HCT116 (cell line): ENCODE measurements around the gene SLFN12. TPM values are rescaled to one million over a fixed set of nuclear protein-coding genes. Genes with fewer than 3 reads are reported as not detected.

Experiments
- ATAC-seq: fragments of 200-7000 bp; cut with Tn5 transposase; 2 replicates; pipeline ENCODE4 v1.9.1; 2020; ENCODE audit warnings: mild to moderate bottlenecking, moderate library complexity
- BruUV-seq: library from RNA; stranded (reverse); fragments of 400-500 nt; replicated peaks from 2 replicates; lab custom pipeline; 2021; lab: Mats Ljungman, UMichigan
- CTCF ChIA-PET: fragments of 300-600 bp; sonication (Branson Sonifier 250); formaldehyde crosslinking; loops from one replicate; lab custom pipeline; 2021; ENCODE audit warnings: antibody characterized with exemption; lab: Charles Lee
- POLR2A ChIA-PET: fragments of 300-600, 350-600 bp; sonication (Branson Sonifier 250); formaldehyde crosslinking; loops from one replicate; lab custom pipeline; 2021; ENCODE audit warnings: antibody characterized with exemption; lab: Charles Lee
- RAD21 ChIA-PET, 2 experiments: fragments of 300-600 bp; sonication (Branson Sonifier 250); formaldehyde crosslinking; loops; one replicate each; lab custom pipeline; 2023; ENCODE audit warnings: low total read pairs in 2 of 2; ENCODE audit not compliant: uncharacterized antibody in 2 of 2, unreplicated experiment in 2 of 2, low non-redundant PET in 1 of 2; lab: Charles Lee
- DNase-seq: peaks from one replicate; pipeline ENCODE4 v3.0.0-alpha.2; 2010; ENCODE audit warnings: low read depth, low spot score
- H2AFZ ChIP-seq: fragments of 200-600 bp; shearing (Covaris generic), sonication (generic); 2 replicates; pipeline ENCODE4 v1.6.1; 2017; ENCODE audit warnings: low read depth, mixed run types, mixed read lengths, antibody characterized with exemption, low read length; ENCODE audit not compliant: poor library complexity, severe bottlenecking
- H3K27ac ChIP-seq: 2 replicates; pipeline ENCODE4 v1.5.1; 2012; ENCODE audit warnings: low read depth, low read length
- H3K27me3 ChIP-seq: fragments of 200-600 bp; sonication (generic); 2 replicates; pipeline ENCODE4 v1.6.1; 2016; ENCODE audit warnings: mixed run types, low read length, mixed read lengths; ENCODE audit not compliant: insufficient read depth
- H3K36me3 ChIP-seq, 2 experiments: fragments of 200-500 bp in 1 of 2; fragments of 200-600 bp in 1 of 2; sonication (Bioruptor generic) in 1 of 2; sonication (generic) in 1 of 2; 2 replicates each; pipeline versions ENCODE4 v1.5.1 to v1.6.1; 2014 to 2016; ENCODE audit warnings: low read length in 2 of 2, inconsistent platforms in 1 of 2, mixed read lengths in 1 of 2, mixed run types in 1 of 2; ENCODE audit not compliant: insufficient read depth in 2 of 2, control insufficient read depth in 1 of 2
- H3K4me1 ChIP-seq, 2 experiments: fragments of 200-600 bp in 1 of 2; sonication (generic) in 1 of 2; 2 replicates each; pipeline versions ENCODE4 v1.5.1 to v1.6.1; 2012 to 2017; ENCODE audit warnings: low read length in 2 of 2, inconsistent platforms in 1 of 2, mild to moderate bottlenecking in 1 of 2, mixed read lengths in 1 of 2, mixed run types in 1 of 2, moderate library complexity in 1 of 2; ENCODE audit not compliant: insufficient read depth in 2 of 2, control insufficient read depth in 1 of 2
- H3K4me2 ChIP-seq: fragments of 200-600 bp; sonication (generic); 2 replicates; pipeline ENCODE4 v1.6.1; 2017; ENCODE audit warnings: mixed run types, low read length, mixed read lengths
- H3K4me3 ChIP-seq, 2 experiments: fragments of 200-600 bp in 1 of 2; sonication (generic) in 1 of 2; replicated peaks in 1 of 2; 2 replicates each; pipeline ENCODE4 v1.5.1; 2011 to 2016; ENCODE audit warnings: low read length in 2 of 2, control low read depth in 1 of 2, low read depth in 1 of 2, mild to moderate bottlenecking in 1 of 2, mixed read lengths in 1 of 2, mixed run types in 1 of 2
- H3K79me2 ChIP-seq: fragments of 200-600 bp; sonication (generic); 2 replicates; pipeline ENCODE4 v1.6.1; 2017; ENCODE audit warnings: mild to moderate bottlenecking, mixed run types, low read length, moderate library complexity, mixed read lengths; ENCODE audit not compliant: insufficient read depth
- H3K9ac ChIP-seq: fragments of 200-600 bp; sonication (generic); 2 replicates; pipeline ENCODE4 v1.6.1; 2016; ENCODE audit warnings: low read length, mixed read lengths
- H3K9me2 ChIP-seq: fragments of 200-600 bp; sonication (generic), shearing (Covaris generic); 2 replicates; pipeline ENCODE4 v1.6.1; 2017; ENCODE audit warnings: mixed run types, mild to moderate bottlenecking, moderate library complexity; ENCODE audit not compliant: insufficient read depth
- H3K9me3 ChIP-seq, 2 experiments: fragments of 200-500 bp in 1 of 2; fragments of 200-600 bp in 1 of 2; sonication (Bioruptor generic) in 1 of 2; sonication (generic) in 1 of 2; 2 replicates each; pipeline ENCODE4 v1.6.1; 2014 to 2017; ENCODE audit warnings: low read length in 2 of 2, mixed read lengths in 2 of 2, inconsistent platforms in 1 of 2, low read depth in 1 of 2, mild to moderate bottlenecking in 1 of 2, mixed run types in 1 of 2, moderate library complexity in 1 of 2; ENCODE audit not compliant: control insufficient read depth in 1 of 2, insufficient read depth in 1 of 2
- H4K20me1 ChIP-seq: fragments of 200-600 bp; sonication (generic), shearing (Covaris generic); 2 replicates; pipeline ENCODE4 v1.6.1; 2017; ENCODE audit warnings: mixed run types, mild to moderate bottlenecking, moderate library complexity; ENCODE audit not compliant: insufficient read depth
- CBX3 ChIP-seq: IDR thresholded peaks from 2 replicates; pipeline ENCODE4 v1.6.1; 2012; ENCODE audit warnings: low read depth
- CEBPB ChIP-seq: IDR thresholded peaks from 2 replicates; pipeline ENCODE4 v1.6.1; 2012; ENCODE audit warnings: low read depth
- CTCF ChIP-seq, 3 experiments: fragments of 200-600 bp in 1 of 3; sonication (generic) in 1 of 3; IDR thresholded peaks in 2 of 3; conservative IDR thresholded peaks in 1 of 3; 2 replicates each; pipeline ENCODE4 v1.5.1; 2012 to 2017; ENCODE audit warnings: low read depth in 2 of 3, low read length in 2 of 3, antibody characterized with exemption in 1 of 3, borderline replicate concordance in 1 of 3, control low read depth in 1 of 3, mild to moderate bottlenecking in 1 of 3, mixed read lengths in 1 of 3, mixed run types in 1 of 3, moderate library complexity in 1 of 3; ENCODE audit not compliant: insufficient read depth in 1 of 3
- EGR1 ChIP-seq: IDR thresholded peaks from 2 replicates; pipeline ENCODE4 v1.6.1; 2012; ENCODE audit warnings: low read depth
- EZH2 ChIP-seq: fragments of 200-600 bp; sonication (generic); IDR thresholded peaks from 2 replicates; pipeline ENCODE4 v1.6.1; 2017; ENCODE audit warnings: antibody characterized with exemption, mixed run types
- EZH2phosphoT487 ChIP-seq: fragments of 200-600 bp; IDR thresholded peaks from 2 replicates; pipeline ENCODE4 v1.6.1; 2018; ENCODE audit warnings: antibody characterized with exemption, borderline replicate concordance
- JUND ChIP-seq: IDR thresholded peaks from 2 replicates; pipeline ENCODE4 v1.6.1; 2012
- MAX ChIP-seq: IDR thresholded peaks from 2 replicates; pipeline ENCODE4 v1.6.1; 2012
- POLR2A ChIP-seq: IDR thresholded peaks from 2 replicates; pipeline ENCODE4 v1.7.0; 2011; ENCODE audit warnings: borderline replicate concordance; ENCODE audit not compliant: insufficient read depth, insufficient read length; ENCODE audit errors: extremely low read depth
- POLR2AphosphoS5 ChIP-seq: IDR thresholded peaks from 2 replicates; pipeline ENCODE4 v1.6.1; 2011; ENCODE audit warnings: mild to moderate bottlenecking, low read depth, low read length, moderate library complexity
- SIN3A ChIP-seq: IDR thresholded peaks from 2 replicates; pipeline ENCODE4 v1.6.1; 2012; ENCODE audit warnings: low read depth
- SP1 ChIP-seq: IDR thresholded peaks from 2 replicates; pipeline ENCODE4 v1.6.1; 2012; ENCODE audit warnings: low read depth
- TCF7L2 ChIP-seq: IDR thresholded peaks from 2 replicates; pipeline ENCODE4 v1.7.0; 2011; ENCODE audit warnings: borderline replicate concordance, inconsistent platforms; ENCODE audit not compliant: insufficient read depth, insufficient read length; ENCODE audit errors: extremely low read depth
- ZBTB33 ChIP-seq: IDR thresholded peaks from 2 replicates; pipeline ENCODE4 v1.6.1; 2011; ENCODE audit warnings: mild to moderate bottlenecking, low read length, moderate library complexity; ENCODE audit not compliant: insufficient replicate concordance; ENCODE audit errors: extremely low read depth
- ZNF274 ChIP-seq: fragments of 200-500 bp; sonication (Bioruptor generic); IDR thresholded peaks from 2 replicates; pipeline ENCODE4 v1.6.1; 2014; ENCODE audit warnings: mild to moderate bottlenecking, low read depth, low read length, inconsistent platforms
- intact Hi-C: fragments of 100-400 bp; cut with micrococcal nuclease; formaldehyde crosslinking; loops from 2 replicates; pipeline ENCODE4 v1.10.0; 2022
- total RNA-seq: library from RNA; stranded (reverse); gene quantifications from one replicate; pipeline ENCODE4 v1.2.1, GENCODE V29; 2021; ENCODE audit not compliant: unreplicated experiment
- TF ChIP-seq, protein P1 (sequence below): IDR thresholded peaks from 2 replicates; pipeline ENCODE4 v1.6.1; 2012; ENCODE audit warnings: low read depth
- TF ChIP-seq, protein P2 (sequence below): IDR thresholded peaks from 2 replicates; pipeline ENCODE4 v1.6.1; 2012

Gene SLFN12
- total RNA-seq, 1 experiment from 2014 or later = not detected

DNA sequence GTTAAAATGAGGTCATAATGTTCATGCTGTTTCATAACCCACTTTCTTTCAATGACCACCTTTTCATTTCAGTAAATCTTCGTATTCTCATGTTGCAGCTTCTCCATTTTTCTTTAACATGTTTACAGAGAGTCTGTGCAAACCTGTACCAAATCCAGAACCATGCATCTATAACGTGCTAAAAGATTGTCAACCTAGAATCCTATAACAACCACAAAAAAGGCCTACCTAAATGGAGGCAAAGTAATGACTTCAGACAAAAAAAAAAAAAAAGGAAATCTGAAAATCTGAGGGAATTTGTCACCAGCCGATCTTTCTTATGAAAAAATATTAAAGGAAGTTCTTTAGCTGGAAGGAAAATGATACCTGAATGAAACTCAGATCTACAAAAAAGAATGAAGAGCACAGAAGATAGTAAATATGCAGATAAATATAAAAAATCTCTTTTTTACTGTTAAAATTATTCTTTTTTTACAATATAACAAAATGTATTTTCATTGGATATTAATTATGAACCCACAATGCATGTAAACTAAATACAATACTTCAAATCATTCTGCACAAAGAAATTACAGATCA lies 57.4 kb downstream of the SLFN12 start:
- DNase-seq (no peak), ATAC-seq (no peak)
- H3K36me3 ChIP-seq = no peaks in the 10 kb centered on the region
- H3K9ac ChIP-seq = no peak overlapping the region
- POLR2A ChIA-PET = no interaction called here
- no peaks in the 10 kb centered on the region for H3K4me1 ChIP-seq
- RAD21 ChIA-PET = no interaction called here
- no peak overlapping the region for H2AFZ ChIP-seq
- intact Hi-C loops = no loop called here
- TF ChIP-seq CTCF (IDR thresholded peaks at IDR 0.05 in 2 of 3, conservative IDR thresholded peaks at IDR 0.05 in 1 of 3; ENCODE audit: borderline replicate concordance in 1 of 3, insufficient read depth in 1 of 3, low read depth in 2 of 3, low read length in 2 of 3) (no peak), CEBPB (no peak), MAX (no peak), POLR2A (no peak), ZBTB33 (no peak), CBX3 (no peak), TCF7L2 (no peak), SP1 (no peak), JUND (no peak), EGR1 (no peak), EZH2phosphoT487 (no peak), SIN3A (no peak), EZH2 (no peak), POLR2AphosphoS5 (no peak), ZNF274 (no peak)
- TF ChIP-seq, protein P1, sequence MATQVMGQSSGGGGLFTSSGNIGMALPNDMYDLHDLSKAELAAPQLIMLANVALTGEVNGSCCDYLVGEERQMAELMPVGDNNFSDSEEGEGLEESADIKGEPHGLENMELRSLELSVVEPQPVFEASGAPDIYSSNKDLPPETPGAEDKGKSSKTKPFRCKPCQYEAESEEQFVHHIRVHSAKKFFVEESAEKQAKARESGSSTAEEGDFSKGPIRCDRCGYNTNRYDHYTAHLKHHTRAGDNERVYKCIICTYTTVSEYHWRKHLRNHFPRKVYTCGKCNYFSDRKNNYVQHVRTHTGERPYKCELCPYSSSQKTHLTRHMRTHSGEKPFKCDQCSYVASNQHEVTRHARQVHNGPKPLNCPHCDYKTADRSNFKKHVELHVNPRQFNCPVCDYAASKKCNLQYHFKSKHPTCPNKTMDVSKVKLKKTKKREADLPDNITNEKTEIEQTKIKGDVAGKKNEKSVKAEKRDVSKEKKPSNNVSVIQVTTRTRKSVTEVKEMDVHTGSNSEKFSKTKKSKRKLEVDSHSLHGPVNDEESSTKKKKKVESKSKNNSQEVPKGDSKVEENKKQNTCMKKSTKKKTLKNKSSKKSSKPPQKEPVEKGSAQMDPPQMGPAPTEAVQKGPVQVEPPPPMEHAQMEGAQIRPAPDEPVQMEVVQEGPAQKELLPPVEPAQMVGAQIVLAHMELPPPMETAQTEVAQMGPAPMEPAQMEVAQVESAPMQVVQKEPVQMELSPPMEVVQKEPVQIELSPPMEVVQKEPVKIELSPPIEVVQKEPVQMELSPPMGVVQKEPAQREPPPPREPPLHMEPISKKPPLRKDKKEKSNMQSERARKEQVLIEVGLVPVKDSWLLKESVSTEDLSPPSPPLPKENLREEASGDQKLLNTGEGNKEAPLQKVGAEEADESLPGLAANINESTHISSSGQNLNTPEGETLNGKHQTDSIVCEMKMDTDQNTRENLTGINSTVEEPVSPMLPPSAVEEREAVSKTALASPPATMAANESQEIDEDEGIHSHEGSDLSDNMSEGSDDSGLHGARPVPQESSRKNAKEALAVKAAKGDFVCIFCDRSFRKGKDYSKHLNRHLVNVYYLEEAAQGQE = no peak
- TF ChIP-seq, protein P2, sequence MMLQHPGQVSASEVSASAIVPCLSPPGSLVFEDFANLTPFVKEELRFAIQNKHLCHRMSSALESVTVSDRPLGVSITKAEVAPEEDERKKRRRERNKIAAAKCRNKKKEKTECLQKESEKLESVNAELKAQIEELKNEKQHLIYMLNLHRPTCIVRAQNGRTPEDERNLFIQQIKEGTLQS = no peak
- H3K27ac ChIP-seq = no peak overlapping the region
- no peaks in the 10 kb centered on the region; the same call in 1 of the 2 replicates for H4K20me1 ChIP-seq
- CTCF ChIA-PET = no interaction called here
- H3K9me2 ChIP-seq = no peaks in the 10 kb centered on the region
- no TSS peak for BruUV-seq
- no peak overlapping the region for H3K4me2 ChIP-seq
- no peaks in the 10 kb centered on the region for H3K79me2 ChIP-seq
- H3K4me3 ChIP-seq = no peak overlapping the region
- H3K9me3 ChIP-seq = no peaks in the 10 kb centered on the region
- H3K27me3 ChIP-seq = peaks cover 24% of the 10 kb centered on the region
